GM21786 (cell line): ENCODE data around the gene TMEM135.

Experiments
- ATAC-seq: cut with Tn5 transposase; IDR thresholded peaks from one replicate; pipeline ENCODE4 v1.9.1; 2021; ENCODE audit not compliant: unreplicated experiment

TMEM135 gene

DNA sequence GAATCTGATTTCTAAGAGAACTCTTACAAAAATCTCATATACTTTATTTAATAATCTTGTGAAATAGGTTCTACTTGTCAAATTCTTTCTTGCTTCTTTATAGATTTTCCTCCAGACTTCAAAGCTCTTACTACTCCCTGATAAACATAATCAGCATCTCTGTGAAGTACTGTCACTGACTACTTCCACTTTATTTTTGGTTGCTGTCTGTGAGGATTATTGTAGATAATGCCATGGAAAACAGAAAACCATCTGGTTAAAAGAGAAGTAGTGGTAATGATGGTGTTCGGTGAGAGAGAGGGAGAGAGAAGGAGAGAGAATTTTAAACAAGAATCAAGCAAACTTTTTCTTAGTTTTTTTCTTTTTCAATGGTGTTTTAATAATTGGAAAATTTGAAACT, 152.3 kb downstream of the TMEM135 start:
- ATAC-seq: no peak

- no peak for ATAC-seq
These were observed 156.2 kb downstream of the TMEM135 start for GRCh38 chr11:87193756-87194470.

- no peak for ATAC-seq
These were observed 157.5 kb downstream of the TMEM135 start for GRCh38 chr11:87194985-87195820.

DNA sequence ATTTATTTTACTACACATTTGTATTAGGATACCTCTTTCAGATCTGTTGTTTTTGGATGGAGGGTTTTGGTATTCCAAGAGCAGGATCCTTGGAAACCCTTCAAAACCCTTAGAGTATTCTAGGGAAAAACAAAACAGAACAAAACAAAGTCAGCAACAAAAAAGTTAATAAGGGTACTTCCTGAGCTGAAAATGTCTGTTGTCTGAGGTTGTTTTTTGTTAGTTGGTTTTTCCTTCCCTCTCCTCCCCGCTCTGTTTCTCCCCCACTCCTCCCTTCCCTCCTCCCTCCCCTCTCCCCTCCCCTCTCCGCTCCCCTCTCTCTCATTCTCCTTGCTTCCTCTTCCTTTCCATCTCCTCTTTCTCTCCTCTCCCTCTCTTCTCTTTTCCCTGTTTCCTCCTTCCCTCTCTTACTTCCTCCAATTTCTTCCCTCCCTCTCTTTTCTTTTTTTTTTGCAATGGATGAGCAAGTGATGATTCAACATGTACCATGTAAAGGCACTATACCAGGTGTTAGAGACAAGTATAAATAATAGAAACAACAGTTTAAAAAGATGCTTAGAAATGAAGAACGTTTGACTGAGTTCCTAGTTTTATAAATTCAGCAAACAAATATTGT, 160.6 kb downstream of the TMEM135 start:
- ATAC-seq: no peak

DNA sequence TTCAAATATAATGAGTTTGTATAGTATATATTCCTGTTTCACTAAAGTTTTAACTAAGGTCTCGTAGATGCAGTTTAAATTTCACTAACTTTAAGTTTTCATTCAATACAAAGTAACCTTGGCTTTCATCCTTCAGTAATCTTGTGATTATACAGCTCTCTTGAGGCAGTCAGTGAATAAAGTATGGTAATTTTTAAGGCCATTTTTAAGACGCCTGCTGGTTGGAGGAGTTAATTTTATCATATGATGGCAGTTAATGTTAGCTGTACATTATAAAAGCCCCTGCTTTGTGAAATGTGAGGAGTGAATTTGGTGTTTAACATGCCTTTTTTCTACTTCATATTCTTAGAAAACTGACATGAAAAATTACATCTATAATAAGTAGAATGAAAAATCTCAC, 163.6 kb downstream of the TMEM135 start:
- ATAC-seq: no peak

GRCh38 chr11:87203907-87204602, 166.3 kb downstream of the TMEM135 start:
- no peak for ATAC-seq

- ATAC-seq: no peak
These were observed 175.2 kb downstream of the TMEM135 start for GRCh38 chr11:87212891-87213290.

GRCh38 chr11:87213444-87213843, 175.7 kb downstream of the TMEM135 start:
- ATAC-seq: peak; percentile 76

DNA sequence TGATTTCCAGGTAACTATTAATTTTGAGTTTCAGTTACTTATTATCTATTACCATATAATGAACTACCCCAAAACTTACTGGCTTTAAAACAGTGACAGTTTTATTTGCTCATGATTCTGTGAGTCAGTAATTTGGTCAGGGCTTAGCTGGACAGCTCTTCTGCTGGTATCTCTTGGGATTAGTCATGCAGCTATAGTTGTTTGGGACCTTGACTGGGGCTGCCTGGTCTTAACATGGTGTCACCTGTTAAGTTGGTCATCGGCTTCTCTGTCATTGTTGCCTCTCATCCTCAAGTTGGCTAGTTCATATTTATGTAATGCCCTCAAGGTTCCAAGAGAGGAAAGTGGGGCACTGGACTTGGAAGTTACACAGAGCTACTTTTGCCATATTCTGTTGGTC, 177.5 kb downstream of the TMEM135 start:
- ATAC-seq: no peak

DNA sequence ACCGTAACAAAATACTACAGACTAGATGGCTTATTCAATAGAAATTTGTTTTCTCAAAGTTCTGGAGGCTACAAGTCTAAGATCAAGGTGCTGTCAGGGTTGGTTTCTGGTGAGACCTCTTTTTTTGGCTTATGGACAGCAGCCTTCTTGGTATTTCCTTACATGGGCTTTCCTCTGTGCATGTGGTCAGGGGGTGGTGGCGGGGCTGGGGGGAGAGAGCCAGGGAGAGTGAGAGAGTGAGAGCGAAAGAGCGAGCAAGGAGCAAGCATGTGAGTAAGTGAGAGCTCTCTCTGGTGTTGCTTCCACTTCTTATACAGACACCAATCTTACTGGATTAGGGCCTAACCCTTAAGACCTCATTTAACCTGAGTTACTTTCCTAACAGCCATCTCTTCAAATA, 181.5 kb downstream of the TMEM135 start:
- ATAC-seq: no peak

DNA sequence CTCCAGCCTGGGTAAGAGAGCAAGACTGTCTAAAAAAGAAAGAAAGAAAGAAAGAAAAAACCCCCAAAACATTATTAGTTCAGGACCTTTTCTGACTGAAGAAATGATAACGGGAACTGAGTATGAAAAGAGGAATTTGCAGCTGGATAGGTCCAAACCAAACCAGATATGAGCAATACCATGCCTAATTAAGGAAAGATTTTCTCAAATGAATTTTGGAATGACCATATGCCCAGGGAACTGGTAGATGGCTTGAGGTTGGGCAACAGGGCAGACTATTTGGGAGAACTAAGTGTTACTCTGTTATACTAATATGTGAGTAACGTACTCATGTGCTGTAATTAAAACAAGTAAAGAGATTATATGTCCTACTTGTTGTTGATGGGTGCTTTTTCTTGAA, 186.1 kb downstream of the TMEM135 start:
- no peak for ATAC-seq

DNA sequence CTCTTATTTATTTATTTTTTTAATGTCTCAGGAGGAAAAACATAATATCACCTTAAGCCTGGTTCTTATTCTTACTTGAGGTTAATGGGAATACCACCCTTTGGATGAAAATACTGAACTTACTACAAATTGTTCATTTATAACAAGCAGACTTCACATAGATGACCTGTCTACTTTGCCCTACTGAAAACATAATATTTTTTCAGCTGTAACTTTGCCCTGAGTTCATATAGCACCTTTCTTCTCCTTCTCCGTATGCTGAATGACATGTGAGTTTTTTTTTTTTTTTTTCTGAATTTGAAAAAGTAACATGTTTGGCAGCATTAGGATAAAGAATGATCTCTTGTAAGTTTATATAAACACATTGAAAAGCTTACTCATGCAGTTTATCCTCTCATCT, 186.8 kb downstream of the TMEM135 start:
- ATAC-seq: no peak

DNA sequence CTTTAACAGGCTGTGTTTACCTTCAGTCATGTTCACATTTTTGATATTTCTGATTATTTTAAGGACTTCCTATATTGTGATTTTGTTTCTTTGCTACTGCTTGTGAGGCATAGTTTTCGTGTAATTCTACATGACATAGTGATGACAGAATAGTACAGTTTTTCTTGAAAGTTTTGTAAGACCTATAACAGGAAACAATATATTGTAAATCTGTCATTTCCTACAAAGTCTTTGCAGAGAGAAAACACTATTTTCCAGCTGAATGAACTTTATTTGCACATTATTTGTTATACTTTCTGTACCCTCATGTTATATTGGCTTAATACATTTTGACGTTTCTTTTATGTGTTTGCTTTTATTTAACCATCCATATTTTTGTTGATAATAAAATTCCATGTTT, 191.1 kb downstream of the TMEM135 start:
- no peak for ATAC-seq

DNA sequence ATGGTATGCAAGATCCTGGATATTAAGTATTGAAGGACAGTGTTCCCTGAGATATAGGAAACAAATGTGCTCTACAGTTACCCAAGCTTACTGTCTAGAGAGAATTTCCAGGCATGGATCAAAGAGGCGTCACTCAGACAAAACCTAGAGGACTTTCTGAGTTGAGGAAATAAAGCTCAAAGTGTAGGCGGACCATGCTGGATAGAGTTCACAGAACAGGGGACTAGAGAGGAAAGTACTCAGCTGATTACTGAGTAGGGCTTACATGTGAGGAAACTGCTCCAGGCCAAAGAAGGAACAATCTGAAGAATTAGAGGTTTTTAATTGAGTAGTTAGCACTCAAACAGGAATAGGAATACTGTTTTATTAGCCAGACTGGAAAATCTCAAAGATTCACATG, 193.3 kb downstream of the TMEM135 start:
- no peak for ATAC-seq

DNA sequence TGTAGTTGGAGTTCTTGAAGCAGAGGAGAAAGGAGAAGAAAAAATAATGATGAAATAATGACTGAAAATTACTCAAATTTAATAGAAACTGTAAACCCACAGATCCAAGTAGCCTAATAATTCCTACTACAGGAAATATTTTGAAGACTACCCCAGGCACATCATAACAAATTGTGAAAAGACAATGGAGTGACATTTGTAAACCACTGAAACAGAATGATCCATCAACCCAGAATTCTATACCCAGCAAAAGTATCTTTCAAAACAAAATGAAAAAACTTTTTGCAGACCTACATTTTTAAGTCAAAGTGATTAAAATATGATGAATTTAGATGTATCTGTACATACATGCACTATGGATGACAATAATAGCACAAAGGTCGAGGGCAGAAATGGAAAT, 194.6 kb downstream of the TMEM135 start:
- ATAC-seq: no peak

- no peak for ATAC-seq
These were observed 197.6 kb downstream of the TMEM135 start for GRCh38 chr11:87235366-87235765.

GRCh38 chr11:87236368-87236767, 198.6 kb downstream of the TMEM135 start:
- ATAC-seq: no peak

DNA sequence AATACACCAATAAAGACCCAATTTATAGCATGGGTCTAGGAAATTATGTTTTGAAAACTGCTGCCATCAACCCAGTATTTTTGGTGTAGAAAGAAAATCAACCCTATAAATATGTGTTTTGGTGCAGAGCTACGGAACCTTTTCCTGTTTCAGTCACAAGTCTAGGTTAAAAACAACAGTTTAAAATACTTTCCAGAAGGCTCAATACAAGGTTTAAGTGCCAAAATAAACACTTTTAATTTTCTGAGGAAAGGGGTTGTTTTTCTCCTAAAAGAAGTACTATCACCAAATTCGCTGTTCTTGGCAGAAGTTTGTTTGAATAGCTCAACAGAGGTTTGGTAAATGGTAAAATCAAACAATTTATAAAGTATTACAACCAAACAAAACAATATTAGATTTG, 201.3 kb downstream of the TMEM135 start:
- ATAC-seq: no peak

GRCh38 chr11:87239531-87239930, 201.8 kb downstream of the TMEM135 start:
- ATAC-seq: no peak

GRCh38 chr11:87251560-87251959, 213.8 kb downstream of the TMEM135 start:
- ATAC-seq: no peak

DNA sequence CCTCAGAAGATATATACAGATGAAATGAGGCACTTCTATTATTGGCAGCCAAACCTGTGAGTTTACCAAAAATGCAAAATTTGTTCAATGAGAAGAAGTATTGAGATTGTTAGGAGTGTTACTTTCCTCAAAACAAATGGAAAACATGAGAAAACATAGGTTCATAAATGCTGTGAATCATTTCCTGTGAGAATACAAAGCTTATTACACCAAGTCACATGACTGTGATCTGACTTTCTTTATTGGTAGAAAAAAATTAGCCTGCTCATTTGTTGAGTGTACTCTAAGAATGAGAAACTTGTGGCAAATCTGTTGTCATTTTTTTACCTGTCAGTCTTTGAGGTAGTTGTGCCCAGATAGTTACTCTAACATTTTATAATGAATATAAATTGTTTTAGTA, 215.1 kb downstream of the TMEM135 start:
- no peak for ATAC-seq
